ENCODE results near the gene MX1.
"Not testable (repeated sequence)": the region's sequence is repeated elsewhere in the genome, so short reads cannot be mapped to it uniquely, and the experiment has no call there.

The MX1 gene

GRCh38 chr21:41406340-41406739 is 19.7 kb upstream of the MX1 start:
- no peak for DNase-seq (ENCODE audit: low read depth)
- no peak for TF ChIP-seq CTCF (IDR thresholded peaks at IDR 0.05; ENCODE audit: low read length, missing control alignments)
- H3K4me3 ChIP-seq (replicated peaks; ENCODE audit: low read depth, low read length): no peak overlapping the region

GRCh38 chr21:41407541-41408460 is 18.2 kb upstream of the MX1 start:
- no peak for DNase-seq (ENCODE audit: low read depth)
- no peak for TF ChIP-seq CTCF (IDR thresholded peaks at IDR 0.05; ENCODE audit: low read length, missing control alignments)

GRCh38 chr21:41410361-41410760 is 15.7 kb upstream of the MX1 start:
- DNase-seq (ENCODE audit: low read depth): no peak
- H3K4me3 ChIP-seq (replicated peaks; ENCODE audit: low read depth, low read length): no peak overlapping the region
- no peak for TF ChIP-seq CTCF (IDR thresholded peaks at IDR 0.05; ENCODE audit: low read length, missing control alignments)

More at GRCh38 chr21:41407541-41408460, 18.2 kb upstream of the MX1 start:
- no peak overlapping the region for H3K4me3 ChIP-seq (replicated peaks; ENCODE audit: low read depth, low read length)

- H3K4me3 ChIP-seq (replicated peaks; ENCODE audit: low read depth, low read length): no peak overlapping the region
- no peak for DNase-seq (ENCODE audit: low read depth)
- no peak for TF ChIP-seq CTCF (IDR thresholded peaks at IDR 0.05; ENCODE audit: low read length, missing control alignments)
Measured at GRCh38 chr21:41410767-41411448, 15.1 kb upstream of the MX1 start.

- no peak overlapping the region for H3K4me3 ChIP-seq (replicated peaks; ENCODE audit: low read depth, low read length)
- peak; percentile 11 for TF ChIP-seq CTCF (IDR thresholded peaks at IDR 0.05; ENCODE audit: low read length, missing control alignments)
- DNase-seq (ENCODE audit: low read depth): no peak
Measured at GRCh38 chr21:41411449-41412089, 14.5 kb upstream of the MX1 start.

GRCh38 chr21:41417505-41417904 is 8.5 kb upstream of the MX1 start:
- DNase-seq (ENCODE audit: low read depth): not testable (repeated sequence)

GRCh38 chr21:41418393-41418792 is 7.6 kb upstream of the MX1 start:
- TF ChIP-seq CTCF (IDR thresholded peaks at IDR 0.05; ENCODE audit: low read length, missing control alignments): no peak
- H3K4me3 ChIP-seq (replicated peaks; ENCODE audit: low read depth, low read length): no peak overlapping the region
- DNase-seq (ENCODE audit: low read depth): no peak

More at GRCh38 chr21:41417505-41417904, 8.5 kb upstream of the MX1 start:
- not testable (repeated sequence) for H3K4me3 ChIP-seq (replicated peaks; ENCODE audit: low read depth, low read length)
